ENCODE measurements around the gene FYB1. TPM values are rescaled to one million over a fixed set of nuclear protein-coding genes. Genes with fewer than 3 reads are reported as not detected.

FYB1 gene
- total RNA-seq, 1 experiment from 2014 or later, result 10.5 TPM

GRCh38 chr5:39198127-39198526 lies 21.2 kb downstream of the FYB1 start:
- POLR2A ChIA-PET (ENCODE audit: unreplicated experiment), result interaction anchor here (0.6 to 0.8 kb wide), 2 partner anchors 121 to 1600 kb away, joined by 3 read pairs; partner anchors contain the start of gene PRKAA1
- H3K9me2 ChIP-seq (ENCODE audit: insufficient read depth), result no peaks in the 10 kb centered on the region
- H2AFZ ChIP-seq, result no peak overlapping the region
- no peaks in the 10 kb centered on the region for H4K20me1 ChIP-seq (ENCODE audit: insufficient read depth)
- intact Hi-C loops (cut with micrococcal nuclease; ENCODE audit: unreplicated experiment), result loop anchor here (5.0 kb wide), 1 partner anchor 351 kb away; the partner anchor contains the start of gene OSMR
- H3K4me2 ChIP-seq, result no peak overlapping the region
- no peaks in the 10 kb centered on the region for H3K27me3 ChIP-seq (ENCODE audit: insufficient read depth, low read depth)
- no peaks in the 10 kb centered on the region; the same call in 1 of the 2 replicates for H3K36me3 ChIP-seq (ENCODE audit: low read depth)
- no peak for DNase-seq
- BruUV-seq (replicated peaks), result no TSS peak
- no peak overlapping the region for H3K27ac ChIP-seq
- H3K9me3 ChIP-seq (ENCODE audit: insufficient read depth, low read depth), result no peaks in the 10 kb centered on the region
- CTCF ChIA-PET, result interaction anchor here (0.7 kb wide), 1 partner anchor 227 kb away, joined by 3 read pairs; the partner anchor contains the start of gene DAB2
- H3K79me2 ChIP-seq (ENCODE audit: low read depth), result no peaks in the 10 kb centered on the region
- H3K4me1 ChIP-seq (replicated peaks; ENCODE audit: insufficient read depth), result peaks cover 51% of the 10 kb centered on the region
- H3K4me3 ChIP-seq, result no peak overlapping the region
- TF ChIP-seq EZH2 (IDR thresholded peaks at IDR 0.05; ENCODE audit: low read depth), result no peak
- TF ChIP-seq, protein P1, sequence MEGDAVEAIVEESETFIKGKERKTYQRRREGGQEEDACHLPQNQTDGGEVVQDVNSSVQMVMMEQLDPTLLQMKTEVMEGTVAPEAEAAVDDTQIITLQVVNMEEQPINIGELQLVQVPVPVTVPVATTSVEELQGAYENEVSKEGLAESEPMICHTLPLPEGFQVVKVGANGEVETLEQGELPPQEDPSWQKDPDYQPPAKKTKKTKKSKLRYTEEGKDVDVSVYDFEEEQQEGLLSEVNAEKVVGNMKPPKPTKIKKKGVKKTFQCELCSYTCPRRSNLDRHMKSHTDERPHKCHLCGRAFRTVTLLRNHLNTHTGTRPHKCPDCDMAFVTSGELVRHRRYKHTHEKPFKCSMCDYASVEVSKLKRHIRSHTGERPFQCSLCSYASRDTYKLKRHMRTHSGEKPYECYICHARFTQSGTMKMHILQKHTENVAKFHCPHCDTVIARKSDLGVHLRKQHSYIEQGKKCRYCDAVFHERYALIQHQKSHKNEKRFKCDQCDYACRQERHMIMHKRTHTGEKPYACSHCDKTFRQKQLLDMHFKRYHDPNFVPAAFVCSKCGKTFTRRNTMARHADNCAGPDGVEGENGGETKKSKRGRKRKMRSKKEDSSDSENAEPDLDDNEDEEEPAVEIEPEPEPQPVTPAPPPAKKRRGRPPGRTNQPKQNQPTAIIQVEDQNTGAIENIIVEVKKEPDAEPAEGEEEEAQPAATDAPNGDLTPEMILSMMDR (conservative IDR thresholded peaks at IDR 0.05), result no peak
- peaks cover 22% of the 10 kb centered on the region for H3F3A ChIP-seq (ENCODE audit: insufficient read depth, low read depth)

- Histone ChIP-seq H3F3A (ENCODE audit: insufficient read depth, low read depth) (peaks cover 22% of the 10 kb centered on the region), H3K27me3 (ENCODE audit: insufficient read depth, low read depth) (no peaks in the 10 kb centered on the region), H3K4me2 (peak overlapping the region; percentile 46), H3K9me2 (ENCODE audit: insufficient read depth) (no peaks in the 10 kb centered on the region), H4K20me1 (ENCODE audit: insufficient read depth) (no peaks in the 10 kb centered on the region), H2AFZ (no peak overlapping the region), H3K79me2 (ENCODE audit: low read depth) (no peaks in the 10 kb centered on the region), H3K27ac (peak overlapping the region; percentile 91), H3K4me3 (no peak overlapping the region), H3K9me3 (ENCODE audit: insufficient read depth, low read depth) (no peaks in the 10 kb centered on the region), H3K36me3 (ENCODE audit: low read depth) (no peaks in the 10 kb centered on the region; the same call in 1 of the 2 replicates), H3K4me1 (replicated peaks; ENCODE audit: insufficient read depth) (peaks cover 56% of the 10 kb centered on the region)
- peak in 1 of 2 experiments; percentile 60 for DNase-seq
- no peak for TF ChIP-seq EZH2 (IDR thresholded peaks at IDR 0.05; ENCODE audit: low read depth)
- TF ChIP-seq, protein P1 (conservative IDR thresholded peaks at IDR 0.05), result no peak
- BruUV-seq (replicated peaks), result no TSS peak
- ChIA-PET CTCF (no interaction called here), POLR2A (ENCODE audit: unreplicated experiment) (interaction anchor here (0.8 kb wide), 1 partner anchor 1601 kb away, joined by 3 read pairs; the partner anchor contains the start of gene PRKAA1)
- intact Hi-C loops (cut with micrococcal nuclease; ENCODE audit: unreplicated experiment), result loop anchor here (2.0 to 5.0 kb wide), 2 partner anchors 97 to 350 kb away; partner anchors contain the start of gene OSMR
Measured at GRCh38 chr5:39197556-39197955, 21.8 kb downstream of the FYB1 start.

DNA sequence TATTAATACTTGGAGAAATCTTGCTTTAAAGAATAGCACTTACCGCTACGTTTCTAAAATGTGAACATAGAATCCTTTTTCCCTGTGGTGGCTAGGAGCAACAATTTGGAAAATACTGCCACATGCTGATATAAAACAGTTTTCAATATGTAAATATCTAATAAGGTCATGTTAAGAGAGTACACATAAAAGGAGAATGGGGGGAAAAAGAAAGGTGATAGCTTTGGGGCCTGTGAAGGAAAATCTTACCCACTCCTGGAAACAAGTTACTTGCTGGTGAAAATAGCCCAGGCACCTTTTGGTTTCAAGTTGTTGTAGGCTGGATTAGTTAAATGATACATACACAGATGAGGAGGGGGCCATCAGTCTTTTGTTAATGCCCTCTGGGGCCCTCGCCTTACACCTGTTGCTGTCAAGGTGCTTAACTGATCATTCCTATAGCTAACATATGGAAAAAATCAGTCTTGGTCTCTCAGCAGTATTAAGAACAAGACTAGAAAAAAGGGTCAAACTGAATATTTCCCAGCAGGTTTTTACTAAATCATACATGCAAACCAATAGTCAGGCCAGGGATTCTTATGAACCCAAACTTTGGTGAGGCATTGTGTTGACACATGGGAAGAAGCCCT lies 24.1 kb downstream of the FYB1 start:
- Histone ChIP-seq H3K27ac (peak overlapping the region; percentile 91), H3K79me2 (ENCODE audit: low read depth) (no peaks in the 10 kb centered on the region), H3K27me3 (ENCODE audit: insufficient read depth, low read depth) (no peaks in the 10 kb centered on the region), H3K9me2 (ENCODE audit: insufficient read depth) (no peaks in the 10 kb centered on the region), H3K4me1 (replicated peaks; ENCODE audit: insufficient read depth) (peaks cover 56% of the 10 kb centered on the region), H3K9me3 (ENCODE audit: insufficient read depth, low read depth) (no peaks in the 10 kb centered on the region), H3K36me3 (ENCODE audit: low read depth) (no peaks in the 10 kb centered on the region; the same call in 1 of the 2 replicates), H2AFZ (peak overlapping the region; percentile 66; the same call in 1 of the 2 replicates), H3K4me3 (no peak overlapping the region; the same call in 1 of the 2 replicates), H4K20me1 (ENCODE audit: insufficient read depth) (no peaks in the 10 kb centered on the region), H3F3A (ENCODE audit: insufficient read depth, low read depth) (peaks cover 22% of the 10 kb centered on the region), H3K4me2 (peak overlapping the region; percentile 57)
- no TSS peak for BruUV-seq (replicated peaks)
- POLR2A ChIA-PET (ENCODE audit: unreplicated experiment), result interaction anchor here (0.6 to 0.7 kb wide), 3 partner anchors 29 to 122 kb away, joined by 3 to 16 read pairs (median 5); no protein-coding TSS in a partner anchor
- intact Hi-C loops (cut with micrococcal nuclease; ENCODE audit: unreplicated experiment), result loop anchor here (1.0 to 5.0 kb wide), 2 partner anchors 121 to 348 kb away; partner anchors contain the start of genes OSMR and RICTOR
- no peak for DNase-seq
- TF ChIP-seq EZH2 (IDR thresholded peaks at IDR 0.05; ENCODE audit: low read depth), result no peak
- TF ChIP-seq, protein P1 (conservative IDR thresholded peaks at IDR 0.05), result no peak
- CTCF ChIA-PET, result interaction anchor here (0.6 to 2.0 kb wide), 6 partner anchors 21 to 159 kb away, joined by 3 to 6 read pairs (median 4); partner anchors contain the start of gene FYB1
